ENCODE data around the gene RAD9A.

DNA sequence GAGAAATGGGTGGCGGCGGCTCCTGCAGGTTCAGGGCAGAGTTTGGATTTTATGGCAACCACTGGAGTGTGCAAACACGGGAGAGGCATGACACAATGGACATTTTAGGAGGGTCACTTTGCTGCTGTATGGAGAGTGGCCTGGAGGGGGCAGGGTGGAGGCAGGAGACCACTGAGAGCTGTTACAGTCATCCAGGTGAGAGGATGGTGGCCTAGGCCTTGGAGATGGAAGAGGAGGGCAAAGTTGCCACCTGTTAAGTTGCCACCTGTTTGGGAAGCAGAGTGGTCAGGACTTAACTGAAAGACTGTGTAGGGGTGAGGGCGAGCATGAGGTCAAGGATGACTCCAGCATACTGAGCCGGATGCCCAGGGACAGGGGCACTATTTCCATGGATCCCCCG is 2.3 kb upstream of the RAD9A start:
- no peak for TF ChIP-seq POLR2AphosphoS5 (IDR thresholded peaks at IDR 0.05; ENCODE audit: low read depth, low read length)
- TF ChIP-seq POLR2A (IDR thresholded peaks at IDR 0.05; ENCODE audit: low read depth, low read length): no peak
- no peak for TF ChIP-seq TAF1 (IDR thresholded peaks at IDR 0.05; ENCODE audit: borderline replicate concordance, low read depth, low read length)

Data from GM12892 (cell line).